GM12891 (cell line): ENCODE data around the gene SIRPA.

Source experiments
- DNase-seq: peaks from one replicate; pipeline ENCODE4 v3.0.0; 2011; ENCODE audit warnings: low spot score; ENCODE audit not compliant: insufficient read length
- FAIRE-seq: peaks from 2 replicates; lab custom pipeline; 2011; peaks lifted over from hg19 to GRCh38; lab: Jason Lieb, UNC
- PAX5 ChIP-seq: IDR thresholded peaks from 2 replicates; pipeline ENCODE4 v1.6.1; 2011; ENCODE audit warnings: low read length, moderate library complexity, mild to moderate bottlenecking; ENCODE audit not compliant: insufficient read depth, severe bottlenecking
- POLR2A ChIP-seq: IDR thresholded peaks from 2 replicates; pipeline ENCODE4 v1.6.1; 2011; ENCODE audit warnings: low read depth, low read length, control low read depth
- POLR2AphosphoS5 ChIP-seq: IDR thresholded peaks from 2 replicates; pipeline ENCODE4 v1.6.1; 2011; ENCODE audit warnings: low read depth, low read length, control low read depth
- POU2F2 ChIP-seq: IDR thresholded peaks from 2 replicates; pipeline ENCODE4 v1.6.1; 2011; ENCODE audit warnings: low read depth, mild to moderate bottlenecking, control low read depth, low read length, moderate library complexity
- SPI1 ChIP-seq: IDR thresholded peaks from 2 replicates; pipeline ENCODE4 v1.6.1; 2011; ENCODE audit warnings: low read depth, low read length, control low read depth
- TAF1 ChIP-seq: IDR thresholded peaks from 2 replicates; pipeline ENCODE4 v1.6.1; 2011; ENCODE audit warnings: low read depth, low read length, control low read depth

SIRPA gene

DNA sequence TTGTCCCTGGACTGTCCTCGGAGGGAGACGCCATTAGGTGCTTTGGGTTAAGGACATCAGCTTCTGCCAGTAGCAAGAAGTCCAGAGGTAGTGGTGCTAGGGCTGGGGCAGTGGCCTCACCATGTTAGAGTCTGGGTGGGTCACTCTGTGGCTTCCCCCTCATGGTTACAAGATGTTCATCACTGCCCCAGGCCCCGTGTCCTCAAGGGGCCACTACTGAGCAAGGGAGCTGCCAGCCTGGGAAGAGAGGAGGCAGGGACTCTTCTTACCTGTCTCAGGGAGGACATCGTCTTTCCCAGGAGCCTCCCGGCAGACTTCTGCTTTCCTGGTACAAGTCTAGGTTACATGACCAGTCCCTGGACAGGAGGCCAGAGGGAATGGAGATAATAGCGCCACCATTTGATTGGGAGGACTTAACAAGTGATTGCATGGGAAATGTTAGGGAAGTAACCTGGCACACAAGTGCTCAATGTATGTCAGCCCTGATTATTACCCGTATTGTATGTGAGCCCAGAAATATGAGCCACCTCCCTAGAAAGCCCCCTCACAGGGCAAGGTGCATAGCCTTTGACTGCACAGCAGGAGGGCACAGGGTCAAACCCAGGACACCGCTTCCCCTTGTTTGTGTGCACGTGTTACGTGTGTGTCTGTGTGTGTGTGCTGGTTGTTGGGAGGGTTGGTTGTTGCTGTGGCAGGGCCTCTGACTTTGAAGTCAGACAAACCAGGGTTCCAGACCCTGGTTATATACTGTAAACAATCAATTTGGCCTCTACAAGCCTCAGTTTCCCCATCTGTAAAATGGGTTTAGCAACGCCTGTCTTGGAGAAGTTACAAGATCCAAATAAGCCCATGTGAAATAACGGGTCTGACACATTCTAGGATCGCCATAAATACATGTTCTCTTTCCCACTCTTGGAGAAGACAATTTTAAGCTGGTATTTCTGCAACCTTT is 30.0 kb downstream of the SIRPA start:
- DNase-seq (no peak), FAIRE-seq (no peak)
- no peak for TF ChIP-seq TAF1
- TF ChIP-seq SPI1, result no peak
- TF ChIP-seq POLR2A, result no peak
- TF ChIP-seq POLR2AphosphoS5, result no peak
- TF ChIP-seq PAX5, result no peak
- no peak for TF ChIP-seq POU2F2

DNA sequence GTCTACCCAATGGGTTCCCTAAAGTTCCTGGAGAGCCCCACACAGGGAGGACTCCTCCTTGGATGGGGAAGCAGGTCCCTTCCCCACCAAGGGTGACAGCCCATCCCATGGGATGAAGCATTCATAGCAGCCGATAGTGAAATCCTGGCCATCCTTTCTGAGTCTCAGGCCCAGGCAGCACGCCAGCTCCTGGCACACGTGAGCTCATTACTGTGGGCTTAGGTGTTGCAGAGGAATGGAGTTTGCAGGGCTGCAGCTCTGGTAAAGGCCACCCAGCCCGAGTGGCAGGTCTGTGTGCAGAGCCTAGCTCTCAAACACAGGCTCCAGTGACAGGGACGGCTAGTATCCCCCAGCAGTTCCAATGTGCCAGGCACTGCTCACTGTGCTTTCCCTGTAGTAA is 31.0 kb downstream of the SIRPA start:
- DNase-seq (no peak), FAIRE-seq (no peak)
- no peak for TF ChIP-seq POU2F2
- TF ChIP-seq POLR2AphosphoS5, result no peak
- TF ChIP-seq POLR2A, result no peak
- no peak for TF ChIP-seq PAX5
- no peak for TF ChIP-seq TAF1
- no peak for TF ChIP-seq SPI1

DNA sequence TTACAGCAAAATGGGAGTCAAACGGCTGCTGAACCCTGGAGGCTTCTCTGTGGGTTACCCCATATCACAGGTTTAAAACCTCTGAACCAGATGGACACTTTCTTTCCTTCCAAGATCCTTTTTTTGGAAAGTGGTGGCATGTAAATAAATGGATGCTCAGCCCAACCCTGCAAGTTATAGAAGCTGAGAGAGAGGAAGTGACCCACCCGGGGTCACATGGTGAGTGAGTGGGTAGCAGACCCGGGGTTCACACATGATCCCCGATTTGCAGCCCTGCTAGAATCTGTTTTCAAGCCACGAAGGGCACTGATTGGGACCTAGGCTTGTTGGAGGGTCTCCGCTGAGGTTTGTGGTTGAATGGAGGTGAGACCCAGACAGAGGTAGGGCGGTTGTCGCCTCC is 32.0 kb downstream of the SIRPA start:
- FAIRE-seq, result no peak
- TF ChIP-seq SPI1, result peak; percentile 77
- TF ChIP-seq POU2F2, result no peak
- DNase-seq, result no peak

DNA sequence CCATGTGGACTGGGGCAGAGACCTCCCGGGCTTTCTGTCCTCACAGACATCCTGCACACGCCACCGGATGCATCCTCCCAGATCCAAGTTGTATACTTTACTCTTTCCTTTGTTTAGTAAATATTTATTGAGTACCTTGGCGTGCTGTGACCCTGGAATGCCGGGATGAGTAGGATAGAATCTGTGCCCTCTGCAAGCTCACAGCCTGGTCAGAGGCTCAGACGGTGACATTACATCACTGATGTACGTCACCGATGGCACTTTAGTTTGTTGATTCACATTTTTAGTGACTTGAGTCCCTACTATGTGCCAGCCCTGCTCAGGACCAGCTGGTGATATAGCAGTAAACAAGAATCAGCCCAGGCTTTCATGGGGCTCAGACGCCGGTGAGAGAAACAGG is 32.9 kb downstream of the SIRPA start:
- TF ChIP-seq POLR2A (no peak), SPI1 (no peak), POU2F2 (no peak), TAF1 (no peak), PAX5 (no peak), POLR2AphosphoS5 (no peak)
- FAIRE-seq (no peak), DNase-seq (no peak)

DNA sequence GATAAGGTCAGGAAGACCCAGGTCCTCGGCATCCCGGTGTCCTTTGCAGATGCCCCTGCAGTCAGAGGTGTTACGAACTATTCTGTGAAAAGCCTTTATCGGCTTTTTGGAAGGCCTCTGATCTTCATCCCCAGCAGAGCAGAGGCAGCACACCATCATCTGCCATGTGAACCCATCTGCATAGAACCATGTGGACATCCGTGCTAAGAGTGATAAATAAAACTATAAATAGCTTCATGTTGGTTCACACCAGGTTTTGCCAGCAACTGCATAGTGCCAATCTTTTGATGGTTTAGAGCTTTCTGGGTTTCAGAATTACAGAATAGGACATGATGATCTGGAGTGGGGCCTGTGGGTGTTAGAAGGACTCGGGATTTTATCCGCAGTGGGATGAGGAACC is 33.6 kb downstream of the SIRPA start:
- DNase-seq, result no peak
- FAIRE-seq, result no peak

DNA sequence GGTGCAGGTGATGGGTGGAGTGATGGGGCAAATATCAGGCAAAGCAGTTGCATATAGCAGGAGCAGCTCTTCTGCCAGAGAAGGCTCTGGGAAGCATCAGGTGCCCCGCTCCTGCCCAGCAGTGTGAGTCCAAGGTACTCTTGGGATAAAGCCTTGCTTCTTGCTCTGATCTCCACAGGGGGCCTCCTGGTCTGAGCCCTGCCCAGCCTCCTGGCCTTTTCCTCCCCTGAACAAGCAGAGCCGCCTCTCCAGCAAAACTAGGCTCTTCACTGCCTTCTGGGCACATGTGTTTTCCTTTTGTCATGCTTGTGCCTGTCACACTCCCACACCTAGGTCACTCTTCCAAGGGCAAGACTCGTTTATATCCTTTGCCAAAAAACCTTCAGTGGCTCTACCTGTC is 34.3 kb downstream of the SIRPA start:
- TF ChIP-seq POLR2AphosphoS5, result no peak
- TF ChIP-seq PAX5, result no peak
- no peak for TF ChIP-seq SPI1
- TF ChIP-seq POU2F2, result no peak
- TF ChIP-seq TAF1, result no peak
- no peak for TF ChIP-seq POLR2A
- FAIRE-seq, result no peak
- DNase-seq, result no peak

More for the DNA sequence above, 33.6 kb downstream of the SIRPA start:
- TF ChIP-seq POLR2A, result no peak
- no peak for TF ChIP-seq POLR2AphosphoS5
- no peak for TF ChIP-seq POU2F2
- TF ChIP-seq TAF1, result no peak
- no peak for TF ChIP-seq PAX5
- TF ChIP-seq SPI1, result no peak

DNA sequence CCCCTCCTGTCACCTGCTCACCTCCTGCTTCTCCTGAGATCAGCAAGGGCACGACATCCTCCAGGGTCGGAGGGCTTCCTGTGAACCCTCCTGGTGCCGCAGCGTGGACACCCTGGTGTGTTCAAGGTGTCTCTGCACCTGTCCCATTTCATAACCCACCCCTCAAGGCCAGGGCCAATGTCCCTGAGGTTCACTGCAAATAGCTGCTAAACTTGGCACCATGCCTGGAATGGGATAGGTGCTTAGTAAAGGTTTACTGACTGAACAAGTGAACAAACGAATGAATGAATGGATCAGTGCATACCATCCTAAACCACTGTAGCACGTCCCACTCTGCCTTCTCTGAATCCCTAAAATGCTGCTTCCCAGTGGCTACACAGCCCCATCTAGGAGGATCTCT is 35.0 kb downstream of the SIRPA start:
- no peak for FAIRE-seq
- DNase-seq, result no peak
- TF ChIP-seq SPI1 (no peak), PAX5 (no peak), POU2F2 (no peak), TAF1 (no peak), POLR2A (no peak), POLR2AphosphoS5 (no peak)

DNA sequence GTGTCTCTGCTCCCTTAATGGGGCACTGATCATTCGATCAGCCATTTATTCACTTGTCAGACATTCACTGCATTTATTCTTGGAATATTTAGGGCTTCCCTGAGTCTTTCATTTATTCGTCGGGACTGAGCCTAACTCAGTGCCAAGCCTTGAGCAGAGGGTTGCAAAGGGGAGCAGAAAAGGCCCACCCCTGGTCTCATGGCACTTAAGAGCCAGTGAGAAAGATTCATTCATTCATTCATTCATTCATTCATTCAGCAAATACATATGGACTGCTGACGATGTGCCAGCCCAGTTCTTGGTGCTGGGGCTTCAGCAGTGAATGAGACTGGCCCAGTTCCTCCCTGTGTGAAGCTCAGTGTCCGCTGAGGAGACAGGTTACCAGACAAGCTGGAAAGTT is 36.6 kb downstream of the SIRPA start:
- TF ChIP-seq TAF1 (no peak), POLR2AphosphoS5 (no peak), POU2F2 (no peak), POLR2A (no peak), SPI1 (no peak)
- no peak for DNase-seq
- no peak for FAIRE-seq

DNA sequence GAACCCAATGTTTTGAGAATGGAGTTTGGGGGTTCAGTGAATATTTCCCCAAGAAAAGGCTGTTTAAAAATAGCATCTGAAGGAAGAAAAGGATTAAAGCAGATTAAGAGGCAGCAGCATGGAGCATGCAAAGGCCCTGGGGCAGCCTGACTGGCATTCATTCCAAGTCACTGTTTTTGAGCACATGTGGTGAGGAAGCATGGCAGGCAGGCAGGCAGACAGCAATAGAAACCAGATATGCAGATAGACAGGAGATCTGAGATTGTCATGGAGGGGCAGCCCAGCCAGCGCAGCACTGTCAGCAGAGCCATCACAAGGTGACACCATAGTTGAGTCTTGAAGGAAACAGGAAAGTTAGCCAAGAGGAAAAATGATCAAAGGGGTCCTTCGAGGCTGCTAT is 37.8 kb downstream of the SIRPA start:
- FAIRE-seq (no peak), DNase-seq (no peak)
- no peak for TF ChIP-seq PAX5
- no peak for TF ChIP-seq POU2F2
- TF ChIP-seq POLR2AphosphoS5, result no peak
- no peak for TF ChIP-seq SPI1
- no peak for TF ChIP-seq TAF1
- no peak for TF ChIP-seq POLR2A

DNA sequence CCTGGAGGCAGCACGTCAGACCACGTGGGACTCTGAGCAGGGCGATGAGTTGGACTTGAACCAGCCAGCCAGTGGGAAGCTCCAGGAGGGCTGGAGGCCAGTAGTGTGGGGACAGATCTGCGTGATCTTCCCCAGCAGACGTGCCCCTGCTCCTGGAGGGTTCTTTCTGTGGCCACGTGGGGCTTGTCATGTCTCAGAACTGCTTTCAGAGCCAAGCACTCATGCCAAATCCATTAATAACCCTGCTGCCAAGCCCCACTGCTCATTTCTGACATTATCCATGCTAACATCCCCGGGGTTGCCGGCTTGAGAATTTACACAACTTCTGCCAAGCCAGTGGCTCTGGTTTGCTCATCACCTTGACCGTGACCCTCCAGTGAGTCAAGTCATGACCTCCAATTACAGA is 38.3 kb downstream of the SIRPA start:
- FAIRE-seq (no peak), DNase-seq (no peak)
- TF ChIP-seq PAX5 (no peak), SPI1 (no peak)

DNA sequence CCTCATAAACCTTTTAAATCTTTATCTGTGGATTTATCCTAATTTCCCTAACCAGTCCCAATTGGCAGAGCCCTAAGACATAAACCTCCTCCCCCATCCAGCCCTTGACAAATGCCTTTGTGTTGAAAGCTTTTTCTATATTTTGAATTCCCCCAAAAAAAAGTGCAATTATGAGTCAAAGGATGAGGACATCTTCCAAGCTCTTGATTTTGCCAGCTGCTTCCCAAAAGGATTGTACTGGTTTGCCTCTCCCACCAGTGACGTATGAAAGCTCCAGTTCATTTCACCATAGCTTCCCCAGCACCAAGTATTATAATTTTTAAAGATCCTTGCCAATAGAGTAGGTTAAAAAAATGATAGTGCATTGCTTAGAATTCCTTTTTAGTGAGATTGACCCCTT is 38.9 kb downstream of the SIRPA start:
- DNase-seq (no peak), FAIRE-seq (no peak)
- TF ChIP-seq TAF1, result no peak
- no peak for TF ChIP-seq PAX5
- no peak for TF ChIP-seq SPI1
- TF ChIP-seq POU2F2, result no peak
- TF ChIP-seq POLR2AphosphoS5, result no peak
- no peak for TF ChIP-seq POLR2A
